Liver (tissue), 3 donors: ENCODE data around the gene CADM3.

Experiments used
- FOXA1 ChIP-seq: IDR thresholded peaks from 2 replicates; pipeline ENCODE4 v1.6.1; 2016; ENCODE audit warnings: antibody characterized with exemption
- MAX ChIP-seq: IDR thresholded peaks from 2 replicates; pipeline ENCODE4 v1.6.1; 2016; ENCODE audit warnings: antibody characterized with exemption
- REST ChIP-seq: IDR thresholded peaks from 2 replicates; pipeline ENCODE4 v1.6.1; 2016; ENCODE audit warnings: antibody characterized with exemption, mild to moderate bottlenecking
- SP1 ChIP-seq: IDR thresholded peaks from 2 replicates; pipeline ENCODE4 v1.6.1; 2018; ENCODE audit warnings: antibody characterized with exemption, mild to moderate bottlenecking
- TAF1 ChIP-seq: conservative IDR thresholded peaks from 2 replicates; pipeline ENCODE4 v1.6.1; 2016; ENCODE audit warnings: antibody characterized with exemption, mild to moderate bottlenecking
- TF ChIP-seq, protein P1 (sequence below): IDR thresholded peaks from 2 replicates; pipeline ENCODE4 v1.6.1; 2016; ENCODE audit warnings: antibody characterized with exemption
- TF ChIP-seq, protein P2 (sequence below): fragments of 150-350 bp; IDR thresholded peaks from 2 replicates; pipeline ENCODE4 v1.5.1; 2017; ENCODE audit warnings: improper control_type of control experiment, low read depth, low read length; ENCODE audit not compliant: missing input control
- TF ChIP-seq, protein P3 (sequence below): IDR thresholded peaks from 2 replicates; pipeline ENCODE4 v1.6.1; 2016; ENCODE audit warnings: antibody characterized with exemption
- donor health status: healthy.
- donor health status: healthy.

GRCh38 chr1:159207774-159208173, 36.4 kb downstream of the CADM3 start:
- TF ChIP-seq SP1 (no peak), TAF1 (no peak), MAX (no peak), REST (no peak), FOXA1 (no peak)
- TF ChIP-seq, protein P1, sequence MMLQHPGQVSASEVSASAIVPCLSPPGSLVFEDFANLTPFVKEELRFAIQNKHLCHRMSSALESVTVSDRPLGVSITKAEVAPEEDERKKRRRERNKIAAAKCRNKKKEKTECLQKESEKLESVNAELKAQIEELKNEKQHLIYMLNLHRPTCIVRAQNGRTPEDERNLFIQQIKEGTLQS: no peak
- TF ChIP-seq, protein P2, sequence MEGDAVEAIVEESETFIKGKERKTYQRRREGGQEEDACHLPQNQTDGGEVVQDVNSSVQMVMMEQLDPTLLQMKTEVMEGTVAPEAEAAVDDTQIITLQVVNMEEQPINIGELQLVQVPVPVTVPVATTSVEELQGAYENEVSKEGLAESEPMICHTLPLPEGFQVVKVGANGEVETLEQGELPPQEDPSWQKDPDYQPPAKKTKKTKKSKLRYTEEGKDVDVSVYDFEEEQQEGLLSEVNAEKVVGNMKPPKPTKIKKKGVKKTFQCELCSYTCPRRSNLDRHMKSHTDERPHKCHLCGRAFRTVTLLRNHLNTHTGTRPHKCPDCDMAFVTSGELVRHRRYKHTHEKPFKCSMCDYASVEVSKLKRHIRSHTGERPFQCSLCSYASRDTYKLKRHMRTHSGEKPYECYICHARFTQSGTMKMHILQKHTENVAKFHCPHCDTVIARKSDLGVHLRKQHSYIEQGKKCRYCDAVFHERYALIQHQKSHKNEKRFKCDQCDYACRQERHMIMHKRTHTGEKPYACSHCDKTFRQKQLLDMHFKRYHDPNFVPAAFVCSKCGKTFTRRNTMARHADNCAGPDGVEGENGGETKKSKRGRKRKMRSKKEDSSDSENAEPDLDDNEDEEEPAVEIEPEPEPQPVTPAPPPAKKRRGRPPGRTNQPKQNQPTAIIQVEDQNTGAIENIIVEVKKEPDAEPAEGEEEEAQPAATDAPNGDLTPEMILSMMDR: no peak
- TF ChIP-seq, protein P3, sequence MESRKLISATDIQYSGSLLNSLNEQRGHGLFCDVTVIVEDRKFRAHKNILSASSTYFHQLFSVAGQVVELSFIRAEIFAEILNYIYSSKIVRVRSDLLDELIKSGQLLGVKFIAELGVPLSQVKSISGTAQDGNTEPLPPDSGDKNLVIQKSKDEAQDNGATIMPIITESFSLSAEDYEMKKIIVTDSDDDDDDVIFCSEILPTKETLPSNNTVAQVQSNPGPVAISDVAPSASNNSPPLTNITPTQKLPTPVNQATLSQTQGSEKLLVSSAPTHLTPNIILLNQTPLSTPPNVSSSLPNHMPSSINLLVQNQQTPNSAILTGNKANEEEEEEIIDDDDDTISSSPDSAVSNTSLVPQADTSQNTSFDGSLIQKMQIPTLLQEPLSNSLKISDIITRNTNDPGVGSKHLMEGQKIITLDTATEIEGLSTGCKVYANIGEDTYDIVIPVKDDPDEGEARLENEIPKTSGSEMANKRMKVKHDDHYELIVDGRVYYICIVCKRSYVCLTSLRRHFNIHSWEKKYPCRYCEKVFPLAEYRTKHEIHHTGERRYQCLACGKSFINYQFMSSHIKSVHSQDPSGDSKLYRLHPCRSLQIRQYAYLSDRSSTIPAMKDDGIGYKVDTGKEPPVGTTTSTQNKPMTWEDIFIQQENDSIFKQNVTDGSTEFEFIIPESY: no peak
